Esophagus squamous epithelium (tissue), 4 donors: ENCODE results near the gene SACS.

Experiments
- CTCF ChIP-seq, 6 experiments: fragments of 450-650 bp in 4 of 6; fragments of 200-600 bp in 2 of 6; sonication (generic) in 2 of 6; IDR thresholded peaks; one replicate each; pipeline ENCODE4 v1.5.1; 2016 to 2019; ENCODE audit warnings: antibody characterized with exemption in 6 of 6, mild to moderate bottlenecking in 4 of 6, moderate library complexity in 4 of 6
- POLR2A ChIP-seq, 4 donors: fragments of 450-650 bp; IDR thresholded peaks; one replicate each; pipeline ENCODE4 v1.6.1; 2017; ENCODE audit warnings: antibody characterized with exemption in 4 of 4, mild to moderate bottlenecking in 4 of 4, moderate library complexity in 3 of 4

DNA sequence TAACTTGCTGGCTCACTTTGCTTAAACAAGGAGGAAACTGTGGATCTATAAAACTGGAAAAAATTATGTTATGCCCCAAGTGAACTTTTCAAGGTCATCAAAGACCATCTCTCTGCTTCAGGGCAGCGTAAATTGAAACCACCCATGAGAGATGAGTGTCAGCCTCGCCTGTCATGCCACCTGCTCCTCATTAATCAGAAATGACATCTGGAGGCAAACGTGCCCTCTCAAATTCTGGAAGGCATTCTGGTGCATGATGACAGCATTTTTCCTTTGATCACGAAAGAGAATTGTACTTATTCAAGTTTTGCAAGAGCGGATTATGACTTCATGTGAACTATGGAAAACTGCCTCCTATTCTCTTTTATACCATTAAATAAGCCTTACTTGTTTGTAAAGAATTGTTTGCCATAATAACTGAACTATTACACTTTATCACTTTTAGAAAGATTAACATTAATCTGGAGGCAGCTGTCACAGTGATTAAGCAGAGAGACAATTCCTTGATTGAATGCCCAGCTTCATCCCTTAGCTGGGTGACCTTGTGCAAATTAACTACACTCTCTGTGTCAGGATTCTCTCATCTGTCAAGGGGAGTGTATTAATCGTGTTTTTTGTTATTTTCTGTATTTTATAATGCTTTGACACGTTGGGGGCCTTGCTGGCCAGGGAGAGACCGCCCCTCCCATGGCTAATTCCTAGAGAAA, 17.0 kb upstream of the SACS start:
- TF ChIP-seq CTCF (IDR thresholded peaks at IDR 0.05) = no peak
- no peak for TF ChIP-seq POLR2A (IDR thresholded peaks at IDR 0.05)
